ENCODE measurements around the gene INPP5D. TPM values are rescaled to one million over a fixed set of nuclear protein-coding genes. Genes with fewer than 3 reads are reported as not detected.

The INPP5D gene
- total RNA-seq, 3 donors from 2014 or later = 18.4 to 20.3 (median 20.0) TPM

GRCh38 chr2:233256048-233256447 lies 195.9 kb downstream of the INPP5D start:
- intact Hi-C loops (cut with DNase I; ENCODE audit: low total_unique reads) = no loop called here
- Histone ChIP-seq H3K4me3 (no peak overlapping the region), H3K27me3 (no peaks in the 10 kb centered on the region), H3K9me3 (no peaks in the 10 kb centered on the region), H3K27ac (no peak overlapping the region), H3K36me3 (no peaks in the 10 kb centered on the region), H3K4me1 (peaks cover 0 to 8% of the 10 kb centered on the region in 2 donors)
- DNase-seq (ENCODE audit: low spot score in 2 of 2) = no peak
- TF ChIP-seq POLR2AphosphoS5 (IDR thresholded peaks at IDR 0.05) (no peak), CTCF (IDR thresholded peaks at IDR 0.05) (no peak), POLR2A (IDR thresholded peaks at IDR 0.05) (no peak)

Other genes starting within 250 kb of the INPP5D start
- gene SNORC, start 190.1 kb upstream of the INPP5D start, total RNA-seq = 10 to 100 TPM in 1 of 3 donors, 1 to 10 TPM in 1, under 1 TPM in 1; 0.32 to 23.1 (median 9.2) TPM
- gene NGEF, start 47.1 kb upstream of the INPP5D start, total RNA-seq = 1 to 10 TPM in 2 of 3 donors, not detected in 1; 1.6 to 6.3 TPM
- gene NEU2, start 27.7 kb upstream of the INPP5D start, total RNA-seq = not detected
- 10 to 100 TPM; 19.5 to 61.9 (median 46.0) TPM for gene ATG16L1, start 191.3 kb downstream of the INPP5D start, total RNA-seq
- not detected for gene SAG, start 247.5 kb downstream of the INPP5D start, total RNA-seq